DMS53 (cell line): ENCODE measurements around the gene PCDH1.
A peak's percentile ranks its signal among the peaks of the same experiment; 100 is the strongest.

Experiments
- DNase-seq: peaks from one replicate; lab custom pipeline; 2025; lab: John Stamatoyannopoulos, UW

The PCDH1 gene

DNA sequence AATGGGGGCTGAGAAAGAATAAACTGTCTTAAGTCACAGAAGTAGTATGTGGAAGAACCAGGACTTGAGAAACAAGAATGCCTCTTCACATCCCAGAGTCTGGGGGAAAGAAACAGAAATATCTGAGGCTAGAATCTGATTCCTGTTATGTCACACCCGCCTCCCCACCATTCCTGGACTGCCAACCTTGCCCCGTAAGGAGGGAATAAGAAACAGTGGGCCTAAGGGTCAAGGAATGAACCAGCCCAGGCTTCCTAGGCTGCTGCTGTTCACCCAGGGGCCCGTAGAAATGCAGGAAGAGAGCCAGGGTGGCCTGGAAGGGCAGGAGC lies 4.3 kb downstream of the PCDH1 start:
- DNase-seq: no peak

DNA sequence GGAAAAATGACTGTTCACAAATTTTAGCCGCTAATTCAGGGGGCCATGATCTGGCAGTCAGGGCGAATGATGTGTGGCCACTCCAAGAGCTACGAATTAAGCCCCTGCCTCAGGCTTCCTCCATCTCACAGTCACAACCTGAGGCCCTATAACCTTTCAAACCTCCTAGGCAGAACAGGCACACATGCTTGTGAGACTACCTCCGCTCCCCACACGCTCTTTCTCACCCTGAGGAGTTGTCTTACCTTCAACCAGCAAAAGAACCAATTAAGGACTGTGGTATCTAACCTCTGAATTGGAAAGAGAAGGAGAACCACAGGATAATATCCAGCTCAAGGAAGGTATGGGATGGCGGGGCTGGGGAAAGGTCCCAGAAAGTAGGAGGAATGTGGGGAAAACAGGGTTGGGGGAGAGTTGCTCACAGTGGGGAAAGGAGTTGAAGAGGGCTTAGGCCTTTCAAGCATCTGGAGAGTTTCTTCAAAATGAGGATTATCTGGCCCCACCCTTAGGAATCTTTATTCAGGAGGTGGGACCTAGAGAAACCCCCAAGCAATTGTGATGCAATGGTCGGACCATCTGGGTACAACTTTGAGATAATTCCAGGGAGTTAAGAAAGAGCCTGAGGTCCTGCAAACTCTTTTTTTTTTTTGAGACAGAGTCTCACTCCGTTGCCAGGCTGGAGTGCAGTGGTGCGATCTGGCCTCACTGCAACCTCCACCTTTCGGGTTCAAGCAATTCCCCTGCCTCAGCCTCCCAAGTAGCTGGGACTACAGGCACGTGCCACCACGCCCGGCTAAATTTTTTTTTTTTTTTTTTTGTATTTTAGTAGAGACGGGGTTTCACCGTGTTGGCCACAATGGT lies 5.5 kb downstream of the PCDH1 start:
- no peak for DNase-seq

DNA sequence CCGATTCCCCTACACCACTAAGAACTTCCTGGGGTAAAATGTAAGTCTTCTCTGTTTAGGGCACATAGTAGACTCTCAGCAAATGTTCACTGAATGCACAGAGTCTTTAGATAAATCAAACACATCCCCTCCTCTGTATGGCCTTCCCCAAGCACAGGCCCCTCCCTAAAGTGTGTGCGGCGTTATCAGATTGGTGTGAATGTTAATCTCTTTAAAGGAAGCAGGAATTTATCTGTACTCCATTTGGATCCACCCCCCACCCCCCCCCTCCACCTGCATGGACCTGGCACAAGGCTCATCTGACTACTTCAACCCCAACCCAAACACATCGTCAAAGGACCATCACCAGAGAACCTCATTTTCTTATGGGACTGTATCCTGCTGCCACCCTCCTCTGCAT lies 6.3 kb downstream of the PCDH1 start:
- no peak for DNase-seq

DNA sequence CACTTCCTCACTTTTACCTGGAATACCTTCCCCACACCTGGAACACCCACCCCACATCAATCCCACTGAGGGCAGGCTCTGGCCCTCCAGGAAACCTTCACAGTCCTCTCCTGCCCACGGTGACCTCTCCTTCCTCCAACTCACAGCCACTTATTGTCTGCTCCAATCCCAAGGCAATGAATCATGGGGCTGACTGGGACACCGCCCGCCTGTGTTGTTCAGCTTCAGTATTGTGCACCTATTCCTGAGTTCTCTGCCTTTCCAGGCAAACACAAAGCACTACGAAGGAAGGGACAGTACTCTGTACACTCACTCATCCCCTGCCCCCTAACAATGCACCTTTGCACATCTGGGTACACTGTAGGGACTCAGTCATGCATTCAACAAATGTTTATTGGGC lies 7.3 kb downstream of the PCDH1 start:
- DNase-seq: no peak

DNA sequence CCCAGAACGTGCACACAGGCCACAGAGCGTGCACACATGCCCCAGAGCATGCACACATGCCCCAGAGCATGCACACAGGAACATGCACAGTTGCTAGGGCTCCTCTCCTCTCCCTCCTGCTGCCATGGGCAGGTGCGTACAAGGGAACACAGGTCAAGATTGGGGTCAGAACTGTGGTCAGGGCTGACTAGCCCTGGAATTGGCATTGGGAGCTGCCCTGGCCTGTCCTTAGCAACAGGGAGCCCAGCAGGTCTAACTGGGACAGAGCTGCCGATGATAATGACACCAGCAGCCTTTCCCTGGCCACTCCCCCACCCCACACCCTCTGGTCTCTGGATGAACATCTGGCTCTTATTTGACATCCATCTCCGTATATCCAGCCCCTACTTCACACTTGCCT lies 8.0 kb downstream of the PCDH1 start:
- no peak for DNase-seq

DNA sequence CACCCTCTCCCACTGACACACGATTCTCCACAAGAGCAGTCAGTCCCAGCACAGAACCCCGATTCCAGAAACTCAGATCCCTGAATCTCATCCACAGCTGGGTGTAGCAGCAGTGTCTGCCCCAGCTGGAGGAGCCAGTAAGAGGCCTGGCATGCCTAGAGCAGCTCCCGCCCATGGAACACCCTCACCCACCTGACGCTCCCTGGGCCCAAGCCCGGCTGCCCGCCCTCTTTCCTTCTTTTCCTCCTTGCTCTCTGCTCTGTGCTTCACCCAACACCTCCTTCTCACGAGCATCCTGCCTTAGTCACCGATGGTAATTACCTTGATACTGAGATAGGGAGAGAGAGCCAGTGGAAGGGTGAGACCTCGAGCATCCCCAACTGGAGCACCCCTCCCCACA lies 8.7 kb downstream of the PCDH1 start:
- no peak for DNase-seq

DNA sequence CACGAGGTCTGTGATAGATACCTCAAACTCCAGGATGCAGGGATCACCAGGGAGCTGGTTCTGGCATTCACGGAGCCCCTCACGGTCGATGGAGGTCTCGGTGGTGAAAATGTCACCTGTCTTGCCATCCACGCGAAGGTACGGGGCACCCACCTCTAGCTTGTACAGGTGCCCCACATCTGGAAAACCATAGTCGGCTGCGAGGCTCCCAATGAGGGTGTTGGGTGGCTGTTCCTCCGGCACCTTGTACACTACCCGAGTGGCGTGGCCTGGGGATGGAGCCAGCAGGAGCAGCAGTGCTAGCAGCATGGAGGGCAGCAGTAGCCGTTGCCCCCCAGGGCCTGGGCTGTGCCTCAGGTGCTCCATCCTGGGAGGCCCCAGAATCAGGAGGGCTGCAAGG lies 9.2 kb downstream of the PCDH1 start:
- DNase-seq: no peak

DNA sequence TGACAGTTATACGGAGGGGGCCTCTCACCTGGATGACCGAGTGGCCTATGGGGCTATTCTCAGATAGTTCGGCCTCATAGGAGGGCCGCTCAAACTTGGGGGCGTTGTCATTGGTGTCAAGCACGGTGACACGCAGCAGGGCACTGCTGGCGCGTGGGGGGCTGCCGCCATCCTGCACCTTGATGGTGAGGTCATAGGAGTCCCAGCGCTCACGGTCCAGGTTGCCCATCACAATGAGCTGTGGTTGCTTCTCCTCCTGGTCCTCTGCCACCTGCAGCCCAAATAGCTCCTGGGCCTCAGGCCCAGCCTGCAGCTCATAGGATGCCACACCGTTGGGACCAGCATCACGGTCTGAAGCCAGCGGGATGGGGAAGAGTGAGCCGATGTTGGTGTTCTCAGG lies 9.7 kb downstream of the PCDH1 start:
- no peak for DNase-seq

DNA sequence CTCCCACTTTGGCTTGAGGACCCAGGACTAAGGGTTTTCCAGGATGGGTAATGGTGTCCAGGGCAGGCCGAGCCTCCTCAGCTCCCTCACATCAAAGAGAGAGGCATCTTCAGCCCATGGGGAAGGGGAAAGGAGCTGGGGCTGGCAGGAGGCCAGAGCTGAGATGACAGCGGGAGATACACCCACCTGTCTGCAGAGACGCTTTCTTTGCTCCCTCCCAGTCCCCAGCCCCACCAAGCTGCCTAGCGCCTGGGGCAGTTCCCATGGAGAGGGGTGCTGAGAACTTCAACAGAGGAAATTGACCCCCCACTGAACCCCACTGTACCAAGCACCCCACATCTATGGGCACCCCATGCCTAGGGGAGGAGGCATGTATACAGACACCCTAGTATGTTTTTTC lies 10.6 kb downstream of the PCDH1 start:
- DNase-seq: no peak

DNA sequence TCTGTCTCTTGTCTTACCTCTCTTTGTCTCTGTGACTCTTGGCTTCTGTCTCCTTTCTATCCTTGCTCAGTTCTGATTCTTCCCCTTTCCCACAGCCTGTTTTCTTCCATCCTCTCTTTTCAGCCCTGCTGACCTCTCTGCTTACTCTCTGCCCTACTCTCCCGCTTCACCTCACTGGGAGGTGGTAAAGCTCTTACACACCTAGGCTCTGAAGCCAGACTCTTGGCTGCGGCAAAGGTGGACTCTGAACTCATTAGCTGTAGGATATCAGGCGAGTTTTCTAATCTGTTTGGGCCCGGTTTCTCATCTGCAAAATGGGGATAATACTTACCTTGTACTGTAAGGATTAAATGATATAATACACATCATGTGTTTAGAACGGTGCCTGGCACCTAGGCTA lies 11.1 kb downstream of the PCDH1 start:
- DNase-seq: peak; percentile 33

DNA sequence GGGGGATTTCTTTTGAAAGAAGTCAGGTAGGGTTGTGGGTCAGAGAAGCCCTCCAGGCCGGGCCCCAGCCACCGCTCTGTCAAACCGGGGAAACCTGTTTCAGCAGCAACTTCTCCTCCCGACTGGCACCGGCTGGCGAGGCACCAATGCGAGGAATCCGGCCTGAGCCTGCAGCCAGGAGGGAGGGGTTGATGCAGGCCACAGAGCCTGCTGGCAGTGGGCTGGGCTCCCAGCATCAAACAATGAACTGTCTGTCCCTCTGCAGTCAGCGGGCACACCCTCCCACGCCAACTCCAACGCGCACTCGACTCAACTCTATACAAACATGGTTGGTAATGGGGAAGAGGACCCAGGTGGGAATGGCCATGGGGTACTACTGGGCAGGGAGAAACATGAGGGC lies 12.1 kb downstream of the PCDH1 start:
- DNase-seq: peak; percentile 98

DNA sequence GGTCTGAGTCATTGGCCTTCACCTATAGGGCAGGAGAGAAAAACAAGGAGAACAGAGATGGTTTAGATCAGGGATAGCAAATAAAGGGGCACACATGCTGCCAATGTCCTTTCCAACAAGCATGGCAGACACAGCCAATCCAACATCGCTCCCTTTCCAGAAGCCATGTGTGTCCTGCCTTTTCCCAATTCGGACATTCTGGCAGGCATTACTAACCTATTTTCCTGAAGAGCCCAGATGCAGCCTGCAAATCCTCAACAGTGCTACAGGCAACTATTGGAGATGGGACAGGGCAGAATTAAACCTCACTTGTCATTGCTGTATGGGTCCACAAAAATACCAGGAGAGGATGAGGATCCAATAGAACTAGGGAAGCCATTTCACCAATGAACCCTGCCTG lies 12.8 kb downstream of the PCDH1 start:
- no peak for DNase-seq

DNA sequence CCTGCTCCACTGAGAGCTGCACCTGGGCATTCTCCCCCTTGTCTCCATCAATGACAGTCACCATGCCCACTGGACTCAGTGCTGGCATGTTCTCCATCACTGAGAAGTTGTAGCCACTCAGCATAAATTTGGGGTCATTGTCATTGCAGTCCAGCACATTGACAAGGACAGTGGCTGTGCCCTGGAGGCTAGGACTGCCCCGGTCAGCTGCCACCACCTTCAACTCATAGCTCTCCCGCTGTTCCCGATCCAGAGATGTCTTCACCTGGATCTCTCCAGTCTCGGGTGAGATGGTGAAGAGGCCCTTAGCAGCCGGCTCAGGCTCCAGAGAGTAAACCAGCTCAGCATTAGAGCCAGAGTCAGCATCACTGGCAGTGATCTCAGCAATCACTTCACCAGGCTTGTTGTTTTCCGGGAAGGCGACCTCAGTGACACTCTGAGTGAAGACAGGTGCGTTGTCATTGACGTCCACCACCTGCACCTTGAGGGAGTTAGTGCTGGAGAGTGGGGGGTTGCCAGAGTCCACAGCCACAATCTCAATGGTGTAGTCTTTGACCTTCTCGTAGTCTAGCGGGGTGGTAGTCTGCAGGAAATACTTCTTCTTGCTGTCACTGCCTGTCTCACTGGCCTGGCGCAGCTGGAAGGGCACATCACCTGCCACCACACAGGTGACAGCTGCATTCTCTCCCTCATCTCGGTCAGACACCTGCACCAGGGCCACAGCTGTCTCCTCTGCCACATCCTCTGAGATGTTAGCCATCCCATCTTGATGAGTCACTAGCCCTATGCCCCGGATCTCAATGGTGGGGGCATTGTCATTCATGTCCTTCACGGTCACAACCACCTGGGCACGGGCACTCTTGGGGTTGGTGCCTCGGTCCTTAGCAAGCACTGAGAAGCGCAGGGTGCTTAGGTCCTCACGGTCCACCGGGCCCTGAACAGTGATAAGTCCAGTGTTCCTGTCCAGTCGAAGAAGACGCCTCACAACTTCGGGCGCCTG lies 13.5 kb downstream of the PCDH1 start:
- peak; percentile 99 for DNase-seq

DNA sequence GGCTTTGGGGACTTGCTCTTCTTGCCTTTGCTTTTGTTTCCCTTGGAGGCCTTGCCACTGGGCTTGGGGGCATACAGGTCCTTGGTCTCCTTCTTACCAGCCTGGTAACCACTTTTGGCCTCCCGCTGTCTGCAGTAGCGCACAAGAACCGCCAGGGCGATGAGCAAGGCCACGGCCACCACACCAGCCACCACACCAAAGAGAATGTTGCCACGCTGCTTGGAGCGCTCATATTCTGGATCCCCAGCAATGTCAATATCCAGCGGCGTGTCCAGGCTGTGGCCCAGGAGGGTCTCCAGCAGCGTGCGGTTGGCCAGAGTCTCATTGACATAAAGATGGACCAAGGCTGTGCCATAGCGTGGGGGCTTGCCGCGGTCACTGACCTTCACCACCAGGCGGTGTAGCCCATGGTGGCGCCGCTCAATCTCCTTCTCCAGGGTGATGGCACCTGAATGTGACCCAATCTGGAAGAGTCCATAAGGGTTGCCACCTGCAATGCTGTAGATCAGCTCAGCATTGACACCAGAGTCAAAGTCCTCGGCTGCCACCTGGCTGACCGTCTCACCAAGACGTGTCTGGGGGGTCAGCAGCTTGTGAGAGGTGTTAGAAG lies 14.5 kb downstream of the PCDH1 start:
- DNase-seq: no peak

DNA sequence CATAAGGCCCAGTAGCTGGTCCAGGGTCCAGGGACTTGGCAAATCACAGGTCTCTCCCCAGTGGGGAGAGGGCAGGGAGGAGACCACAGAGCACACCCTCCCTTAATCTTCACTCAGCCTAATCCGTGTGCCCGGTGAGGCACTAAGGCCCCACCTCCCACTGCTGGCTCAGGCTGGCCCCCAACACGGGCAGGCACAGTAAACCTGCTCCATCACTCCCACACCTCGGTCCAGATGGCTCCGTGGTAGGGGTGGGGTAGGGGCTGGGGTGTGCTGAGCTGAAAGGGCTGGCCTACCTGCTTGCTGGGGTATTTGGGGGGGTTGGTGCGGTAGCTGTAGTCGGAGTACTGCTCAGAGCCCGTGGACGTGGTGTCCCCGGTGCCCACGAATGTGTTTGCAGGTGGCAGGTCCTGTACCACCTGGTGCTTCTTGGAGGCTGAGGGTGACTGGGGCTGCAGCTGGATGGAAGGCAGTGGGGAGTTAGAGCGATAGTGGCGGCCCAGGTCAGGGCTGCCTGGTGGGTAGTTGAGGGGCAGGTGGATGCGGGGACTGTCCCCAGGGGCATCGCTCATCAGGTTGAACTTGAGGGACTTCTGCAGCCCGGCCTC lies 15.2 kb downstream of the PCDH1 start:
- DNase-seq: no peak

DNA sequence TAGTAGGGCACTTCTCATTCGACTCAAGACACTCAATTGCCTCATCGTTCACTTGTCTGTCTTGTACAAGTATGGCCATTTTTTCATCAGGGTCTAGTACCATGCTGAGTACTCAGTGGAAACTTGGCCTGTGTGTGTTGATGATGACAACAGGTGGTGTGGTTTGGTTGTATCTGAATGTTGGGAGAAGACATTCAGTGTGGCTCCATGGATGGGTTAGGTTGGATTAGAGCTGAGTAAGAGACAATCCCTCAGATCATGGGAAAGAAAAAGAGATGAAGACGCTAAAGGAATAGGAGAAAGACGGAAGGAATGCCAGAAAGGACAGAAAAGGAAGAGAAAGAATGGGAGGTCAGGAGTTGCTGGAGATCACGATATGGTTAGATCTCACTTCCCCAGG lies 17.0 kb downstream of the PCDH1 start:
- no peak for DNase-seq

DNA sequence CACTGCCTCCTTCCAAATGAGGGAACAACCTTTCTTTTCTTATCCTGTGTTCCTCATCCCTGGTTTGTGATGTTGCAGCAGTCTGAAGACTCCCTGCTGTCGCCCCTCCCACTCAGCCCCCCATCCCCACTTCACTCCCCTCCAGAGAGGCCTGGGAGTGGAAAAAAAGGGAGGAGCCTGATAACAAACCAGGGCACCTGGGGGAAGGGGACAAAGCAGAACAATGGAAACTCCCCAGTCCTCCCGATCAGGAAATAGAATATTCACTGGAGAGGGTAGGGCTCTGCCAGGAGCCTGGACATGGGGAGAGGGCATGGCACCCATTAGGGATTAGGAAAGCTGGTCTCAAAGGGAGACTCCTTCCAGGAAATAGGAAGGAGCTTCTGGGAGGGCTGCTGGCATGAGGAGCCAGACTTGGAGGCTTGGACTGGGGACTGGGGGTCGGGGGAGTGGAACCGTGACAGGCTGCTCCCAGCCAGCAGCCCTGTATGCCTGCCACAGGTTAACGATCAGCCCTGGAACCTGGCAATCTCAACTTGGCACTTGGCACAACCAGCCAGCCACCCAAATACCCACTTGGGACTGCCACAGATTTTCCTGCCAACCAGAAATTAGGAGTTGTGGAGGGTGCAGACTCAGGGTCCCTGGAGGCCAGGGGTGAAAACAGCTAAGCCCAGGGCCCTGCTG lies 20.0 kb downstream of the PCDH1 start:
- peak; percentile 25 for DNase-seq

DNA sequence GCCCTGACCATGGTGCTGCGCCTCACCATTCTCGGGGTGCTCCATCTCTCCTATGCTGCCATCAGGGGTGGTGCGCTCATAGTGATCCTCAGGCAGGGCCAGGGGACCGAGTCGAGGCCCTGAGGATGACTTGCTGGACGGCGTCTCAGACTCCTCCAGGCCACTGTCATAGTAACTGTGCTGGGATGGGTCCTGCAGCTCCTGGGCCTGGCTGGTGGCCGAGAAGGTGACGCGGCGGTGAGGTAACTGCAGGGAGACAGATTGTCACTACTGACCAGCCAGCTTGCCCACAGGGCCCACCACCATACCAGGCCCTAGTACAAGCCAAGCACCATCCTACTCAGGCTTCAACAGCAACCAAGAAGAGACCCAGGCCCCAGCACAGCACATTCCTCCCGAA lies 21.0 kb downstream of the PCDH1 start:
- DNase-seq: no peak

DNA sequence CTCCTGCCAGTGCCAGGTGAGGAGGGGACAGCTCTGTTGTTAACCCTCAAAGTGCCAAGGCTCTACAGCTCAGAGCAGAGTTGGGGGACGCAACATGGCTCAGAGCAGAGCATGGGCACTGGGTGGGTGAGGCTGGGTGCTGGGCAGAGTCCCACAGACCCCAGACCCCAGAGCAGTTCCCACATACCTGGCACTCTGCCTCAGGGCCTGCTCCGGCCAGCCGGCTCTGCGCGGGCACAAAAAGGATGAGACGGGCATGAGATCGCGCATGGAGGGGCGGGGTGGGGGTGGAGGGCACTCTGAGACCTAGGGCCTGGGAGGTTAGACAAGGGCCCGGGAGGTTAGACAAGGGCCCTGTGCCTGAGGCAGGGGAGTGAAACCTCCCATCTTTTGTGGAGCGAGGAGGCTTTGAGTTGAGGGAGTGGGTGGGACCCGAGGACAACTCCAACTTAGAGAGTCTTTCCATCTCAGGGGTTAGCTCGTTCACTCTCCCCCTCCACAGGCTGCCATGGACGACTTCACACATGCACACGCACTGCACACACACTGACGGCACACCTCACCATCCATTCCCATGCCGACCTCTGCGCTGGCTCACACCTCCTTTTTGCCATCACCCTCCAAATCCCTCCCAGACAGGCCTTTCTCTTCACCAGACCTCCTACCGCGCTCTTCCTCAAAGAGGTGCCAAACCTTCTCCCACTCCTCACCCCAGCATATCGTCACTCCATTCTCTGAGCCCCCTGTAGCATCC lies 22.0 kb downstream of the PCDH1 start:
- no peak for DNase-seq

DNA sequence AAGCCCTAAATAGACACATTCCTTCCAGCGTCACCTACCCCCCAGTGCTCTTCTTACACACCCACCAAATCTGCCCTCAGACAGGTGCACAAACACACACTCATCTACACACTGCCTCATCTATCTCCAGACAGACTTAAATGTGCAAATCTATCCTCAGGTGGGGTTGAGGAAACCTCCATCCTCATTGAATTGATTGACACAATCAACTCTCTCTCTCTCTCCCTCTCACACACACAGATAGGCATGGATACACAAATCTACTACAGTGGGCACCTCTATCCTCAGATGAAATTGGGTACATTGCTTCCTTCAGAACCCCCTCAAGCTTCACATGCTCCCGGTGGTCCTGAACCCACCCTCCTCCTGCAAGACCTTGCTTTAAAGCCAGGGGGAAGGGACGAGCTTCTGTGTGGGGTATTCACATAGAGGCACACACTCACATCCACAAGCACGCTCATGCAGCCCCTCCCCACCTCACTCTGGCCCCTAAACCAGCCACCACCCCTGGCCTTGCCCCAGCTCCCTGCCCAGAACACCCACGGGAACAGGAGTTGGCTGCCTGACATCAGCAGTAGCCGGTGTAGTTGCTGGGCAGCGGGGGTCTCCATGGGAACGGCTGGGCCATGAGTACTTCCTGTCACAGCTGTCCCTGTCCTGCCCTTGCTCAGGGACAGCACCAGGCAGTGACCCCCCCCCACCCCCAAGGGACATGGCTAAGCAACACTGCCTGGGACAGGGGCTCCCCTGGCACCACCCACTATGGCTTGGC lies 22.8 kb downstream of the PCDH1 start:
- DNase-seq: peak; percentile 76
